GM23248 (cell line): ENCODE measurements around the gene KCNA10.

ENCODE experiments used
- EZH2 ChIP-seq: fragments of 200-600 bp; sonication (generic); IDR thresholded peaks from 2 replicates; pipeline ENCODE4 v1.6.1; 2018; ENCODE audit warnings: antibody characterized with exemption, mild to moderate bottlenecking; ENCODE audit not compliant: insufficient read depth, poor library complexity, severe bottlenecking
- EZH2phosphoT487 ChIP-seq: fragments of 200-600 bp; sonication (generic); IDR thresholded peaks from 2 replicates; pipeline ENCODE4 v1.6.1; 2018; ENCODE audit warnings: antibody characterized with exemption, moderate library complexity, mild to moderate bottlenecking, low read depth; ENCODE audit not compliant: insufficient read depth

DNA sequence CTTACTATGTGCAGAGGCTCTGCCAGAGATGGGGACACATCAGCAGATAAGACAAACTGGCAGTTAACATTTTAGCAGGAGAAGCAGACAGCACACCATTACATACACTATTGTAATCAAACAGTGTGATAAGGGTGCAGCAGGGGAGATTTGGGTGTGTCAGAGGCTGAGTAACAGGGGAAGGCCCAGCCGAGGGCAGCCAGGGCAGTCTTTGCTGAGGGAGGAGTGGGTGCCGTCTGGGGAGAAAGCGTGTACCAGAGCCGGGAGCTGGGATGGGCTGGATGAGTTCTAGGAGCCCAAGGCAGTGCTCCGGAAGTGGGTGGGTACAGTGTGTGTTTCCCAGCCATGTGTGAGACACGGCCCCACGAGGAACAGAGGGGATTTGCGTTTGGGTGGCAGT is 31.2 kb downstream of the KCNA10 start:
- TF ChIP-seq EZH2 (no peak), EZH2phosphoT487 (no peak)
